Astrocyte (in vitro differentiated cells and primary cell): ENCODE measurements around the gene IL10RA. TPM values are rescaled to one million over a fixed set of nuclear protein-coding genes. Genes with fewer than 3 reads are reported as not detected.

Source experiments
- DNase-seq: peaks from one replicate; pipeline ENCODE4 v3.0.0-alpha.2; 2010; ENCODE audit warnings: low read depth
- FAIRE-seq: peaks from 2 replicates; lab custom pipeline; 2011; peaks lifted over from hg19 to GRCh38; lab: Jason Lieb, UNC
- H2AFZ ChIP-seq: 2 replicates; pipeline ENCODE4 v1.6.0; 2012; ENCODE audit warnings: low read depth, low read length, inconsistent platforms
- H3K27ac ChIP-seq: 2 replicates; pipeline ENCODE4 v1.5.1; 2011; ENCODE audit warnings: low read depth, low read length, inconsistent platforms
- H3K27me3 ChIP-seq: 2 replicates; pipeline ENCODE4 v1.6.0; 2011; ENCODE audit warnings: low read length, inconsistent platforms; ENCODE audit not compliant: insufficient read depth
- H3K36me3 ChIP-seq: 2 replicates; pipeline ENCODE4 v1.5.1; 2011; ENCODE audit warnings: low read length, inconsistent platforms; ENCODE audit not compliant: insufficient read depth
- H3K4me1 ChIP-seq: 2 replicates; pipeline ENCODE4 v1.5.1; 2011; ENCODE audit warnings: low read length, inconsistent platforms; ENCODE audit not compliant: insufficient read depth
- H3K4me2 ChIP-seq: 2 replicates; pipeline ENCODE4 v1.6.0; 2012; ENCODE audit warnings: low read length, inconsistent platforms
- H3K4me3 ChIP-seq: 2 replicates; pipeline ENCODE4 v1.5.1; 2011; ENCODE audit warnings: low read depth, mild to moderate bottlenecking, low read length, inconsistent platforms; ENCODE audit not compliant: insufficient read depth
- H3K79me2 ChIP-seq: 2 replicates; pipeline ENCODE4 v1.6.0; 2012; ENCODE audit warnings: mild to moderate bottlenecking, low read length, inconsistent platforms; ENCODE audit not compliant: insufficient read depth
- H3K9ac ChIP-seq: 2 replicates; pipeline ENCODE4 v1.6.0; 2012; ENCODE audit warnings: mild to moderate bottlenecking, low read length, inconsistent platforms
- H3K9me3 ChIP-seq: 2 replicates; pipeline ENCODE4 v1.5.1; 2012; ENCODE audit warnings: low read depth, mild to moderate bottlenecking, low read length, inconsistent platforms; ENCODE audit not compliant: insufficient read depth
- H4K20me1 ChIP-seq: 2 replicates; pipeline ENCODE4 v1.6.0; 2012; ENCODE audit warnings: low read length, inconsistent platforms; ENCODE audit not compliant: insufficient read depth
- H3K27ac Mint-ChIP-seq: one replicate; pipeline ENCODE4 v1.8.0; 2021; ENCODE audit warnings: mild to moderate bottlenecking, mixed read lengths; ENCODE audit not compliant: unreplicated experiment
- H3K27me3 Mint-ChIP-seq: one replicate; pipeline ENCODE4 v1.8.0; 2021; ENCODE audit warnings: low read depth, mixed read lengths; ENCODE audit not compliant: unreplicated experiment
- H3K36me3 Mint-ChIP-seq: one replicate; pipeline ENCODE4 v1.8.0; 2021; ENCODE audit warnings: low read depth, mixed read lengths; ENCODE audit not compliant: unreplicated experiment
- H3K4me1 Mint-ChIP-seq: one replicate; pipeline ENCODE4 v1.8.0; 2021; ENCODE audit warnings: low read depth, mixed read lengths; ENCODE audit not compliant: unreplicated experiment
- H3K4me3 Mint-ChIP-seq: one replicate; pipeline ENCODE4 v1.8.0; 2021; ENCODE audit warnings: mild to moderate bottlenecking, moderate library complexity, mixed read lengths; ENCODE audit not compliant: unreplicated experiment
- H3K9me3 Mint-ChIP-seq: one replicate; pipeline ENCODE4 v1.8.0; 2021; ENCODE audit warnings: mild to moderate bottlenecking, mixed read lengths; ENCODE audit not compliant: unreplicated experiment
- EZH2 ChIP-seq: IDR thresholded peaks from 2 replicates; pipeline ENCODE4 v1.6.1; 2012; ENCODE audit warnings: mild to moderate bottlenecking, low read length, inconsistent platforms; ENCODE audit not compliant: insufficient read depth
- total RNA-seq: library from RNA; stranded (reverse); gene quantifications from 2 replicates; pipeline ENCODE4 v1.2.1, GENCODE V29; 2021
- TF ChIP-seq, protein P1 (sequence below): IDR thresholded peaks from 2 replicates; pipeline ENCODE4 v1.5.1; 2011; ENCODE audit warnings: low read depth, mild to moderate bottlenecking, inconsistent platforms, low read length, moderate library complexity; ENCODE audit not compliant: insufficient read depth

Gene IL10RA
- total RNA-seq, 1 donor from 2014 or later: 0.73 TPM

DNA sequence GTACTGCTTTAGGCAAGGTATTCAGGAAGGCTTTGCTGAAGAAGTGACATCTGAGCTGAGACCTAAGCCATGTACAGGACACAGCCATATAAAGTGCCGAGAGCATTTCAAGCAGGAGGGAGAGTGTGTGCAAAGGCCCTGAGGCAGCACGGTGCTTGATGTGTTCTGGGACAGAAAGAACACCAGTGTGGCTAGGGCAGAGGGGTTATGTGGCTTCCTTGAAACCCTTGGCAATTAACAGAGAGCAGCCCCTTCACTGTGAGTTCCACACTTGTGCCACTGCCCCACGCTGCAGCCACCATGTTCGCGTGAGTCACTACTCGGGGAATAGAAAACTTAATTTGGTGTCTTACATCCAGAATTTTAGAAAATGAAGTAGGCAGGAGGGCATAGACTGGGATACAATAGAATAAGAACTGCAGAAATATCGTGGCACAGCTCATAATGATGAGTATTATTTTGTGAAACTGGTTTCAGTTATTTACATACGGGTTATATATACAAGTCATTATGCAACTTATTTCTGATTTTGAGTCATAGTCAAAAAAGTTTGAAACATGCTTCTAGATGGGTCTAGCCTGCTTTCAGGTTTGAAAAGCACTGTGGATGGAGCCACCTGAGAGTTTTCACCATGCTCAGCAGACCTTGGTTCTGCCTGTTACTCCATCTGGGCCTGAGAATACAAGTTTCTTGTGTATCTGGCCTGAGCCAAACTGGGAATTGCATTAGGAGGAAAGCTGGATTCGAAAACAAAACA lies 11.8 kb downstream of the IL10RA start:
- Histone ChIP-seq H3K4me1 (no peaks in the 10 kb centered on the region), H3K9me3 (no peaks in the 10 kb centered on the region), H4K20me1 (no peaks in the 10 kb centered on the region), H2AFZ (no peak overlapping the region), H3K9ac (no peak overlapping the region), H3K4me3 (no peak overlapping the region), H3K27ac (no peak overlapping the region), H3K4me2 (no peak overlapping the region), H3K27me3 (no peaks in the 10 kb centered on the region), H3K79me2 (no peaks in the 10 kb centered on the region), H3K36me3 (no peaks in the 10 kb centered on the region)
- FAIRE-seq: no peak
- Mint-ChIP-seq H3K4me1 (peaks cover 13% of the 10 kb centered on the region), H3K4me3 (no peak overlapping the region), H3K9me3 (no peaks in the 10 kb centered on the region), H3K27me3 (peaks cover 13% of the 10 kb centered on the region), H3K36me3 (no peaks in the 10 kb centered on the region), H3K27ac (no peak overlapping the region)
- DNase-seq: no peak
- TF ChIP-seq, protein P1, sequence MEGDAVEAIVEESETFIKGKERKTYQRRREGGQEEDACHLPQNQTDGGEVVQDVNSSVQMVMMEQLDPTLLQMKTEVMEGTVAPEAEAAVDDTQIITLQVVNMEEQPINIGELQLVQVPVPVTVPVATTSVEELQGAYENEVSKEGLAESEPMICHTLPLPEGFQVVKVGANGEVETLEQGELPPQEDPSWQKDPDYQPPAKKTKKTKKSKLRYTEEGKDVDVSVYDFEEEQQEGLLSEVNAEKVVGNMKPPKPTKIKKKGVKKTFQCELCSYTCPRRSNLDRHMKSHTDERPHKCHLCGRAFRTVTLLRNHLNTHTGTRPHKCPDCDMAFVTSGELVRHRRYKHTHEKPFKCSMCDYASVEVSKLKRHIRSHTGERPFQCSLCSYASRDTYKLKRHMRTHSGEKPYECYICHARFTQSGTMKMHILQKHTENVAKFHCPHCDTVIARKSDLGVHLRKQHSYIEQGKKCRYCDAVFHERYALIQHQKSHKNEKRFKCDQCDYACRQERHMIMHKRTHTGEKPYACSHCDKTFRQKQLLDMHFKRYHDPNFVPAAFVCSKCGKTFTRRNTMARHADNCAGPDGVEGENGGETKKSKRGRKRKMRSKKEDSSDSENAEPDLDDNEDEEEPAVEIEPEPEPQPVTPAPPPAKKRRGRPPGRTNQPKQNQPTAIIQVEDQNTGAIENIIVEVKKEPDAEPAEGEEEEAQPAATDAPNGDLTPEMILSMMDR: no peak
- TF ChIP-seq EZH2: no peak

DNA sequence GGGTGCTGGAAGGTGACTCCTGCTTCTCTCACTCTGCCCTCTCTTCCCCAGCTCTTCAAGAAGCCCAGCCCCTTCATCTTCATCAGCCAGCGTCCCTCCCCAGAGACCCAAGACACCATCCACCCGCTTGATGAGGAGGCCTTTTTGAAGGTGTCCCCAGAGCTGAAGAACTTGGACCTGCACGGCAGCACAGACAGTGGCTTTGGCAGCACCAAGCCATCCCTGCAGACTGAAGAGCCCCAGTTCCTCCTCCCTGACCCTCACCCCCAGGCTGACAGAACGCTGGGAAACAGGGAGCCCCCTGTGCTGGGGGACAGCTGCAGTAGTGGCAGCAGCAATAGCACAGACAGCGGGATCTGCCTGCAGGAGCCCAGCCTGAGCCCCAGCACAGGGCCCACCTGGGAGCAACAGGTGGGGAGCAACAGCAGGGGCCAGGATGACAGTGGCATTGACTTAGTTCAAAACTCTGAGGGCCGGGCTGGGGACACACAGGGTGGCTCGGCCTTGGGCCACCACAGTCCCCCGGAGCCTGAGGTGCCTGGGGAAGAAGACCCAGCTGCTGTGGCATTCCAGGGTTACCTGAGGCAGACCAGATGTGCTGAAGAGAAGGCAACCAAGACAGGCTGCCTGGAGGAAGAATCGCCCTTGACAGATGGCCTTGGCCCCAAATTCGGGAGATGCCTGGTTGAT lies 12.6 kb downstream of the IL10RA start:
- H3K4me1 ChIP-seq: no peaks in the 10 kb centered on the region
- no peaks in the 10 kb centered on the region for H3K27me3 ChIP-seq
- Mint-ChIP-seq H3K36me3 (no peaks in the 10 kb centered on the region), H3K9me3 (peaks cover 2% of the 10 kb centered on the region), H3K27me3 (peaks cover 9% of the 10 kb centered on the region), H3K27ac (no peak overlapping the region), H3K4me1 (peaks cover 12% of the 10 kb centered on the region), H3K4me3 (no peak overlapping the region)
- no peaks in the 10 kb centered on the region for H3K36me3 ChIP-seq
- H3K4me3 ChIP-seq: no peak overlapping the region
- no peak overlapping the region for H2AFZ ChIP-seq
- no peak overlapping the region for H3K27ac ChIP-seq
- FAIRE-seq (no peak), DNase-seq (no peak)
- H3K9me3 ChIP-seq: no peaks in the 10 kb centered on the region
- no peak overlapping the region for H3K9ac ChIP-seq
- no peak overlapping the region for H3K4me2 ChIP-seq
- no peak for TF ChIP-seq EZH2
- TF ChIP-seq, protein P1: no peak
- no peaks in the 10 kb centered on the region for H4K20me1 ChIP-seq
- no peaks in the 10 kb centered on the region for H3K79me2 ChIP-seq
